Measurements from ENCODE around the gene C11orf71. TPM values are rescaled to one million over a fixed set of nuclear protein-coding genes. Genes with fewer than 3 reads are reported as not detected.

Gene C11orf71
- total and polyA plus RNA-seq, 2 donors (not counting 1 experiment from before 2014, with no cell fraction given): 12.1 to 14.8 TPM

GRCh38 chr11:114426280-114426679, 26.0 kb upstream of the C11orf71 start:
- Mint-ChIP-seq H3K4me1 (no peaks in the 10 kb centered on the region), H3K9me3 (ENCODE audit: insufficient read depth) (no peaks in the 10 kb centered on the region), H3K27me3 (no peaks in the 10 kb centered on the region), H3K4me3 (no peak overlapping the region), H3K27ac (no peak overlapping the region)
- no peaks in the 10 kb centered on the region for H3K36me3 ChIP-seq (replicated peaks in 1 of 2; ENCODE audit: control extremely low read depth in 1 of 2, control insufficient read depth in 1 of 2, extremely low read depth in 1 of 2, insufficient read depth in 2 of 2, low read length in 1 of 2)
- 100% methylated on average over 3 of the region's 4 CpGs for WGBS (ENCODE audit: insufficient coverage)
- no peaks in the 10 kb centered on the region for H3K4me1 ChIP-seq (ENCODE audit: control insufficient read depth in 2 of 2, insufficient read depth in 2 of 2, low read length in 2 of 2)
- H3K9me3 ChIP-seq (ENCODE audit: control extremely low read depth in 1 of 3, control insufficient read depth in 2 of 3, insufficient read depth in 1 of 3, low read length in 2 of 3): peaks cover 0 to 10% (median 0%) of the 10 kb centered on the region in 3 donors
- H3K9ac ChIP-seq (ENCODE audit: low read length): no peak overlapping the region
- H3K79me2 ChIP-seq (ENCODE audit: control insufficient read depth, insufficient read depth, low read length): no peaks in the 10 kb centered on the region
- ChIA-PET CTCF (no interaction called here), POLR2A (no interaction called here)
- intact Hi-C loops (cut with micrococcal nuclease): no loop called here
- no peak overlapping the region for H3K27ac ChIP-seq (ENCODE audit: low read length in 2 of 2)
- no peaks in the 10 kb centered on the region for H3K27me3 ChIP-seq (replicated peaks in 1 of 4; ENCODE audit: control extremely low read depth in 1 of 4, control insufficient read depth in 3 of 4, insufficient read depth in 4 of 4, low read length in 3 of 4)
- TF ChIP-seq EZH2 (IDR thresholded peaks at IDR 0.05; ENCODE audit: borderline replicate concordance, insufficient read depth, low read depth, low read length, poor library complexity, severe bottlenecking): no peak
- TF ChIP-seq, protein P1, sequence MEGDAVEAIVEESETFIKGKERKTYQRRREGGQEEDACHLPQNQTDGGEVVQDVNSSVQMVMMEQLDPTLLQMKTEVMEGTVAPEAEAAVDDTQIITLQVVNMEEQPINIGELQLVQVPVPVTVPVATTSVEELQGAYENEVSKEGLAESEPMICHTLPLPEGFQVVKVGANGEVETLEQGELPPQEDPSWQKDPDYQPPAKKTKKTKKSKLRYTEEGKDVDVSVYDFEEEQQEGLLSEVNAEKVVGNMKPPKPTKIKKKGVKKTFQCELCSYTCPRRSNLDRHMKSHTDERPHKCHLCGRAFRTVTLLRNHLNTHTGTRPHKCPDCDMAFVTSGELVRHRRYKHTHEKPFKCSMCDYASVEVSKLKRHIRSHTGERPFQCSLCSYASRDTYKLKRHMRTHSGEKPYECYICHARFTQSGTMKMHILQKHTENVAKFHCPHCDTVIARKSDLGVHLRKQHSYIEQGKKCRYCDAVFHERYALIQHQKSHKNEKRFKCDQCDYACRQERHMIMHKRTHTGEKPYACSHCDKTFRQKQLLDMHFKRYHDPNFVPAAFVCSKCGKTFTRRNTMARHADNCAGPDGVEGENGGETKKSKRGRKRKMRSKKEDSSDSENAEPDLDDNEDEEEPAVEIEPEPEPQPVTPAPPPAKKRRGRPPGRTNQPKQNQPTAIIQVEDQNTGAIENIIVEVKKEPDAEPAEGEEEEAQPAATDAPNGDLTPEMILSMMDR (IDR thresholded peaks at IDR 0.05): no peak
- no peak for ATAC-seq (ENCODE audit: low read depth)
- DNase-seq: no peak
- no peak overlapping the region for H3K4me3 ChIP-seq (ENCODE audit: control extremely low read depth in 1 of 5, extremely low read depth in 1 of 5, insufficient read depth in 1 of 5, low read depth in 2 of 5, low read length in 4 of 5)
- no peak overlapping the region for H3K4me2 ChIP-seq (replicated peaks; ENCODE audit: low read depth, low read length, poor library complexity, severe bottlenecking)
- H4K20me1 ChIP-seq (ENCODE audit: control insufficient read depth, insufficient read depth, low read length, poor library complexity, severe bottlenecking): no peaks in the 10 kb centered on the region
- H2AFZ ChIP-seq (ENCODE audit: insufficient read depth, low read depth, low read length, poor library complexity, severe bottlenecking): no peak overlapping the region

GRCh38 chr11:114416441-114416961, 16.2 kb upstream of the C11orf71 start:
- Histone ChIP-seq H3K9me3 (ENCODE audit: control extremely low read depth in 1 of 3, control insufficient read depth in 2 of 3, insufficient read depth in 1 of 3, low read length in 2 of 3) (no peaks in the 10 kb centered on the region), H2AFZ (ENCODE audit: insufficient read depth, low read depth, low read length, poor library complexity, severe bottlenecking) (no peak overlapping the region), H3K27ac (ENCODE audit: low read length in 2 of 2) (no peak overlapping the region), H3K79me2 (ENCODE audit: control insufficient read depth, insufficient read depth, low read length) (no peaks in the 10 kb centered on the region), H3K4me2 (replicated peaks; ENCODE audit: low read depth, low read length, poor library complexity, severe bottlenecking) (no peak overlapping the region), H3K4me1 (ENCODE audit: control insufficient read depth in 2 of 2, insufficient read depth in 2 of 2, low read length in 2 of 2) (no peaks in the 10 kb centered on the region), H4K20me1 (ENCODE audit: control insufficient read depth, insufficient read depth, low read length, poor library complexity, severe bottlenecking) (no peaks in the 10 kb centered on the region), H3K27me3 (replicated peaks in 1 of 4; ENCODE audit: control extremely low read depth in 1 of 4, control insufficient read depth in 3 of 4, insufficient read depth in 4 of 4, low read length in 3 of 4) (no peaks in the 10 kb centered on the region), H3K4me3 (ENCODE audit: control extremely low read depth in 1 of 5, extremely low read depth in 1 of 5, insufficient read depth in 1 of 5, low read depth in 2 of 5, low read length in 4 of 5) (no peak overlapping the region), H3K9ac (ENCODE audit: low read length) (no peak overlapping the region), H3K36me3 (replicated peaks in 1 of 2; ENCODE audit: control extremely low read depth in 1 of 2, control insufficient read depth in 1 of 2, extremely low read depth in 1 of 2, insufficient read depth in 2 of 2, low read length in 1 of 2) (no peaks in the 10 kb centered on the region)
- H3K4me3 Mint-ChIP-seq: no peak overlapping the region
- no peaks in the 10 kb centered on the region for H3K9me3 Mint-ChIP-seq (ENCODE audit: insufficient read depth)
- DNase-seq: no peak
- no peak for ATAC-seq (ENCODE audit: low read depth)
- no peaks in the 10 kb centered on the region for H3K27me3 Mint-ChIP-seq
- intact Hi-C loops (cut with micrococcal nuclease): no loop called here
- H3K27ac Mint-ChIP-seq: no peak overlapping the region
- ChIA-PET CTCF (no interaction called here), POLR2A (no interaction called here)
- H3K4me1 Mint-ChIP-seq: peaks cover 2% of the 10 kb centered on the region
- no peak for TF ChIP-seq EZH2 (IDR thresholded peaks at IDR 0.05; ENCODE audit: borderline replicate concordance, insufficient read depth, low read depth, low read length, poor library complexity, severe bottlenecking)
- TF ChIP-seq, protein P1 (IDR thresholded peaks at IDR 0.05): no peak

Data from B cell (primary cell).